ENCODE measurements around the gene TIGAR. TPM values are rescaled to one million over a fixed set of nuclear protein-coding genes. Genes with fewer than 3 reads are reported as not detected.

TIGAR gene
- polyA plus RNA-seq, 3 donors: 5.5 to 16.0 (median 11.0) TPM

DNA sequence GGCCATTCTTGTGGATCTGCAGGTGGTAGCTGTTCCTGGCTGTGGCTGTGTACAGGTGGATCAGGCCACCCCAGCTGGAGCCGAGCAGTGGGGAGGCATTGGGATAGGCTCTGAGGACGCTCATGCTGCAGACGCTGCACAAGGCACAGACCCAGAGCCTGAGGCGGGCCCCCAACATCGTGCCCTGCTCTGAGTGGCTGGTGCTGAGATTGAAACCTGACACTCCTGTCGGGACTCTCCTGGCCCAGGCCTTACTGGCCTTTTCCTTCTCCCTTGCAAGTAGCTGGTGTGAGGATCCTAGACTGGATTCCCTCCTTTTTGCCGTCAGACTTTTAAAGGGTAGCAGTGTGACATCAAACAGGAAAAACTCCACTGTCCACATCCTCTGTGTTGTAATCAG is 58.4 kb downstream of the TIGAR start, which contains the start of gene FGF23:
TSS of gene FGF23 (minus strand) at position 308 of the 400 bp plus-strand sequence. CDS start at position 178, 130 bp downstream.
- intact Hi-C loops (cut with micrococcal nuclease): no loop called here
- H3K36me3 ChIP-seq (replicated peaks in 1 of 2; ENCODE audit: control insufficient read depth in 1 of 2, insufficient read depth in 2 of 2, low read length in 2 of 2): no peaks in the 10 kb centered on the region
- no peak within 1 kb of the TSS for H3K4me3 ChIP-seq (replicated peaks in 1 of 3; ENCODE audit: low read depth in 2 of 3, low read length in 3 of 3)
- no peaks in the 10 kb centered on the region for H3K36me3 Mint-ChIP-seq
- no peak for TF ChIP-seq CTCF (IDR thresholded peaks at IDR 0.05)
- no peak within 1 kb of the TSS for H2AFZ ChIP-seq (ENCODE audit: insufficient read depth, low read depth, low read length, poor library complexity, severe bottlenecking)
- peaks cover 3% of the 10 kb centered on the region for H3K4me1 Mint-ChIP-seq
- no peaks in the 10 kb centered on the region for H4K20me1 ChIP-seq (ENCODE audit: insufficient read depth, low read length)
- H3K9me3 ChIP-seq (replicated peaks in 1 of 2; ENCODE audit: control insufficient read depth in 1 of 2, insufficient read depth in 1 of 2, low read length in 2 of 2): no peaks in the 10 kb centered on the region
- no peak within 1 kb of the TSS for H3K4me3 Mint-ChIP-seq
- no peaks in the 10 kb centered on the region for H3K4me1 ChIP-seq (ENCODE audit: control insufficient read depth in 1 of 2, insufficient read depth in 2 of 2, low read length in 2 of 2)
- H3K27me3 ChIP-seq (ENCODE audit: control insufficient read depth in 2 of 2, insufficient read depth in 2 of 2, low read length in 2 of 2): peaks cover 11 to 19% of the 10 kb centered on the region in 2 donors
- WGBS (ENCODE audit: insufficient coverage): 23% methylated on average over 7 of the region's 7 CpGs
- H3K27ac ChIP-seq (ENCODE audit: low read depth in 1 of 2, low read length in 2 of 2): no peak within 1 kb of the TSS
- peak within 1 kb of the TSS in 1 of 7 donors; percentile 41 for H3K27ac Mint-ChIP-seq
- no peak for DNase-seq
- H3K4me2 ChIP-seq (replicated peaks; ENCODE audit: extremely low read depth, low read length, poor library complexity, severe bottlenecking): no peak within 1 kb of the TSS
- H3K79me2 ChIP-seq (ENCODE audit: insufficient read depth, low read length): no peaks in the 10 kb centered on the region
- no peaks in the 10 kb centered on the region for H3K9me3 Mint-ChIP-seq
- no peak within 1 kb of the TSS for H3K9ac ChIP-seq (ENCODE audit: insufficient read depth, low read length, poor library complexity, severe bottlenecking)
- H3K27me3 Mint-ChIP-seq (ENCODE audit: low read depth in 3 of 3): peaks cover 5 to 25% (median 12%) of the 10 kb centered on the region in 3 donors

DNA sequence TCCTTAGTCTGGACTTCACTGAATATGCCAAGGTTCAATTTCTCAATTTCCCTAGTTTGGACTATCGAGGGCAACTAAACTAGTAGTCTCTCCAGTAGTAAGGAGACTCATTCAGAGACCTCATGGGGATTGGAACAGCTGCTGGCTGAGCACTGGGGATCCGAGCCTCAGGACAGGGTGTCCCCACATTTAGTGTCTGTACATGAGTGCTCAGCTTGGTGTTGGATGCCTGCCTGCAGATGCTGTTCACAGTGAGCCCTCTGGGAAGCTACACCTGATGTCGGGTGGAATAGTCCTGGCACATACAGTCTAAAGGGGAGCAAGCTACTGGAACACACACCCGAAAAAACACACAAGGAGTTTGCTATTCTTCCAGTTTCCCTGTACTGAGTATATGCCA is 59.3 kb downstream of the TIGAR start:
- H3K36me3 Mint-ChIP-seq: no peaks in the 10 kb centered on the region
- H3K36me3 ChIP-seq (replicated peaks in 1 of 2; ENCODE audit: control insufficient read depth in 1 of 2, insufficient read depth in 2 of 2, low read length in 2 of 2): no peaks in the 10 kb centered on the region
- H3K4me3 Mint-ChIP-seq: no peak overlapping the region
- DNase-seq: no peak
- H3K27me3 ChIP-seq (ENCODE audit: control insufficient read depth in 2 of 2, insufficient read depth in 2 of 2, low read length in 2 of 2): peaks cover 11 to 19% of the 10 kb centered on the region in 2 donors
- peaks cover 5 to 23% (median 12%) of the 10 kb centered on the region in 3 donors for H3K27me3 Mint-ChIP-seq (ENCODE audit: low read depth in 3 of 3)
- no peak for TF ChIP-seq CTCF (IDR thresholded peaks at IDR 0.05)
- 89% methylated on average over 2 of the region's 4 CpGs for WGBS (ENCODE audit: insufficient coverage)
- no peaks in the 10 kb centered on the region for H3K79me2 ChIP-seq (ENCODE audit: insufficient read depth, low read length)
- no peak overlapping the region for H2AFZ ChIP-seq (ENCODE audit: insufficient read depth, low read depth, low read length, poor library complexity, severe bottlenecking)
- no peaks in the 10 kb centered on the region for H3K4me1 ChIP-seq (ENCODE audit: control insufficient read depth in 1 of 2, insufficient read depth in 2 of 2, low read length in 2 of 2)
- no peak overlapping the region for H3K9ac ChIP-seq (ENCODE audit: insufficient read depth, low read length, poor library complexity, severe bottlenecking)
- H3K4me1 Mint-ChIP-seq: peaks cover 3% of the 10 kb centered on the region
- H3K27ac Mint-ChIP-seq: no peak overlapping the region
- H3K4me3 ChIP-seq (replicated peaks in 1 of 3; ENCODE audit: low read depth in 2 of 3, low read length in 3 of 3): no peak overlapping the region
- no peak overlapping the region for H3K27ac ChIP-seq (ENCODE audit: low read depth in 1 of 2, low read length in 2 of 2)
- H3K4me2 ChIP-seq (replicated peaks; ENCODE audit: extremely low read depth, low read length, poor library complexity, severe bottlenecking): no peak overlapping the region
- no peaks in the 10 kb centered on the region for H4K20me1 ChIP-seq (ENCODE audit: insufficient read depth, low read length)
- H3K9me3 ChIP-seq (replicated peaks in 1 of 2; ENCODE audit: control insufficient read depth in 1 of 2, insufficient read depth in 1 of 2, low read length in 2 of 2): no peaks in the 10 kb centered on the region
- intact Hi-C loops (cut with micrococcal nuclease): no loop called here
- no peaks in the 10 kb centered on the region for H3K9me3 Mint-ChIP-seq

Data from CD14-positive monocyte (primary cell).